ENCODE data around the gene ZNF507. TPM values are rescaled to one million over a fixed set of nuclear protein-coding genes. Genes with fewer than 3 reads are reported as not detected.

The ZNF507 gene
- total and polyA plus RNA-seq, 9 of the 15 experiments (the other 6 are each of a cell fraction or from before 2014, with no cell fraction given) = 2.9 to 25.0 (median 10.4) TPM

DNA sequence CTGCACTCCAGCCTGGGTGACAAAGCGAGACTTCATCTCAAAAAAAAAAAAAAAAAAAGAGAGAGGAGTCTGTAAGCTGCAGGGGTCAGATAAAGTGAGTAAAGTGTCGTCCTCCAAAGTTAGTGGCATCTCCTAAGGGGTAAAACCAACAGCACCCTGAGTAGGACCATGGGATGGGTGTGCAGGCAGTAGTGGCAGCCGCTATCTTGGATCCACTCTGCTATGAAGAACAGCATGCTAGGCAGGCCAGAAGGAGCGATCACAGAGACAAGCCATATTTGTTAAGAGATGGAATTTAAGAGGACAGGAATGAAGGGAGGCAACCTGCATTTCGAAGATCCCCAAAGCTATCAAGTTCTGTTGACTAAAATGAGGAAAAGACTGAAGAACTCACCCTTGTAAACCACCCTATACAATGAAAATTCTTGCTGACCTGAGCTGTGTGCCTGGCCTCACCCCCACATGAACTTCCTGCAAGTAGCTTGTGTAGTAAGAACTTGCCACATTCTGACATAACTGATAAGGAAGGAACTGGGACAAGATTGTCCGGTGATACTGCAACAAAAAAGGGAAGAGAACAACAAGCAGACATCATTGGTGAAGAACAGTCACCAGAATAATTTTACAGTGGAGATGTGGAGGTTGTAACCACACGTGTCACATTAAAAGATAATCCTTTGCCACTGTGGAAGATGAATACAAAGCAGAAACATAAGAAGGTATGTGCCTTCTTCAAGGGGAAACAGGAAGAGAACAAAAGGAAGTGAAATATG is 76.4 kb downstream of the ZNF507 start (continued):
- TF ChIP-seq, protein P1, sequence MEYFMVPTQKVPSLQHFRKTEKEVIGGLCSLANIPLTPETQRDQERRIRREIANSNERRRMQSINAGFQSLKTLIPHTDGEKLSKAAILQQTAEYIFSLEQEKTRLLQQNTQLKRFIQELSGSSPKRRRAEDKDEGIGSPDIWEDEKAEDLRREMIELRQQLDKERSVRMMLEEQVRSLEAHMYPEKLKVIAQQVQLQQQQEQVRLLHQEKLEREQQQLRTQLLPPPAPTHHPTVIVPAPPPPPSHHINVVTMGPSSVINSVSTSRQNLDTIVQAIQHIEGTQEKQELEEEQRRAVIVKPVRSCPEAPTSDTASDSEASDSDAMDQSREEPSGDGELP (CRISPR knock-in tag; IDR thresholded peaks at IDR 0.05; ENCODE audit: borderline replicate concordance) = peak; percentile 39; the same call in 1 of the 2 replicates
- TF ChIP-seq MBD1 (CRISPR knock-in tag; IDR thresholded peaks at IDR 0.05) (no peak), E2F3 (CRISPR knock-in tag; IDR thresholded peaks at IDR 0.05) (no peak), RBM15 (IDR thresholded peaks at IDR 0.05; ENCODE audit: insufficient read depth, low read length) (no peak), BRD4 (IDR thresholded peaks at IDR 0.05) (no peak; the same call in 1 of the 2 replicates), C11orf30 (IDR thresholded peaks at IDR 0.05; ENCODE audit: low read depth) (0 out of 2 replicates have a peak, but pooled peaks have one; percentile 14), KHSRP (IDR thresholded peaks at IDR 0.05) (no peak), ZNF282 (CRISPR knock-in tag; IDR thresholded peaks at IDR 0.05) (no peak), CHD1 (IDR thresholded peaks at IDR 0.05; ENCODE audit: low read length) (no peak), ZNF431 (CRISPR knock-in tag; IDR thresholded peaks at IDR 0.05) (no peak), E2F6 (IDR thresholded peaks at IDR 0.05; ENCODE audit: borderline replicate concordance in 1 of 2, extremely low read depth in 1 of 2, insufficient read depth in 1 of 2, insufficient read length in 1 of 2, low read depth in 1 of 2, low read length in 1 of 2, poor library complexity in 1 of 2, severe bottlenecking in 1 of 2) (no peak), ZNF77 (CRISPR knock-in tag; IDR thresholded peaks at IDR 0.05) (no peak), CCAR2 (IDR thresholded peaks at IDR 0.05; ENCODE audit: low read depth, low read length) (no peak), NFXL1 (CRISPR knock-in tag; IDR thresholded peaks at IDR 0.05) (no peak), KDM5B (IDR thresholded peaks at IDR 0.05; ENCODE audit: insufficient replicate concordance, low read depth, low read length) (no peak), RBM22 (IDR thresholded peaks at IDR 0.05; ENCODE audit: low read depth, low read length, poor library complexity, severe bottlenecking) (no peak), ARID1B (IDR thresholded peaks at IDR 0.05) (peak; percentile 88)
- TF ChIP-seq, protein P2, sequence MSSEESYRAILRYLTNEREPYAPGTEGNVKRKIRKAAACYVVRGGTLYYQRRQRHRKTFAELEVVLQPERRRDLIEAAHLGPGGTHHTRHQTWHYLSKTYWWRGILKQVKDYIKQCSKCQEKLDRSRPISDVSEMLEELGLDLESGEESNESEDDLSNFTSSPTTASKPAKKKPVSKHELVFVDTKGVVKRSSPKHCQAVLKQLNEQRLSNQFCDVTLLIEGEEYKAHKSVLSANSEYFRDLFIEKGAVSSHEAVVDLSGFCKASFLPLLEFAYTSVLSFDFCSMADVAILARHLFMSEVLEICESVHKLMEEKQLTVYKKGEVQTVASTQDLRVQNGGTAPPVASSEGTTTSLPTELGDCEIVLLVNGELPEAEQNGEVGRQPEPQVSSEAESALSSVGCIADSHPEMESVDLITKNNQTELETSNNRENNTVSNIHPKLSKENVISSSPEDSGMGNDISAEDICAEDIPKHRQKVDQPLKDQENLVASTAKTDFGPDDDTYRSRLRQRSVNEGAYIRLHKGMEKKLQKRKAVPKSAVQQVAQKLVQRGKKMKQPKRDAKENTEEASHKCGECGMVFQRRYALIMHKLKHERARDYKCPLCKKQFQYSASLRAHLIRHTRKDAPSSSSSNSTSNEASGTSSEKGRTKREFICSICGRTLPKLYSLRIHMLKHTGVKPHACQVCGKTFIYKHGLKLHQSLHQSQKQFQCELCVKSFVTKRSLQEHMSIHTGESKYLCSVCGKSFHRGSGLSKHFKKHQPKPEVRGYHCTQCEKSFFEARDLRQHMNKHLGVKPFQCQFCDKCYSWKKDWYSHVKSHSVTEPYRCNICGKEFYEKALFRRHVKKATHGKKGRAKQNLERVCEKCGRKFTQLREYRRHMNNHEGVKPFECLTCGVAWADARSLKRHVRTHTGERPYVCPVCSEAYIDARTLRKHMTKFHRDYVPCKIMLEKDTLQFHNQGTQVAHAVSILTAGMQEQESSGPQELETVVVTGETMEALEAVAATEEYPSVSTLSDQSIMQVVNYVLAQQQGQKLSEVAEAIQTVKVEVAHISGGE (CRISPR knock-in tag; IDR thresholded peaks at IDR 0.05) = peak in 1 of 3 experiments; percentile 44; a peak in 1 of 6 replicates
- TF ChIP-seq, protein P3, sequence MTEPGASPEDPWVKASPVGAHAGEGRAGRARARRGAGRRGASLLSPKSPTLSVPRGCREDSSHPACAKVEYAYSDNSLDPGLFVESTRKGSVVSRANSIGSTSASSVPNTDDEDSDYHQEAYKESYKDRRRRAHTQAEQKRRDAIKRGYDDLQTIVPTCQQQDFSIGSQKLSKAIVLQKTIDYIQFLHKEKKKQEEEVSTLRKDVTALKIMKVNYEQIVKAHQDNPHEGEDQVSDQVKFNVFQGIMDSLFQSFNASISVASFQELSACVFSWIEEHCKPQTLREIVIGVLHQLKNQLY (CRISPR knock-in tag; conservative IDR thresholded peaks at IDR 0.05) = no peak
